C4-2B (cell line): Measurements from ENCODE around the gene SNAI3.

Source experiments
- CTCF ChIP-seq: fragments of 450-650 bp; conservative IDR thresholded peaks from 2 replicates; pipeline ENCODE4 v1.5.1; 2017; ENCODE audit warnings: mild to moderate bottlenecking
- ZFX ChIP-seq: fragments of 450-650 bp; IDR thresholded peaks from 2 replicates; pipeline ENCODE4 v1.6.1; 2017

- TF ChIP-seq CTCF (no peak), ZFX (no peak)
Measured at GRCh38 chr16:88631384-88631783, 54.9 kb downstream of the SNAI3 start.
